NCI-H2196 treated with DMSO at 0.1 percent for 48 hours (cell line): ENCODE data around the gene TNFRSF25.

ENCODE experiments used
- DNase-seq: peaks from one replicate; lab custom pipeline; 2025; ENCODE audit not compliant: unreplicated experiment; lab: John Stamatoyannopoulos, UW

Gene TNFRSF25

DNA sequence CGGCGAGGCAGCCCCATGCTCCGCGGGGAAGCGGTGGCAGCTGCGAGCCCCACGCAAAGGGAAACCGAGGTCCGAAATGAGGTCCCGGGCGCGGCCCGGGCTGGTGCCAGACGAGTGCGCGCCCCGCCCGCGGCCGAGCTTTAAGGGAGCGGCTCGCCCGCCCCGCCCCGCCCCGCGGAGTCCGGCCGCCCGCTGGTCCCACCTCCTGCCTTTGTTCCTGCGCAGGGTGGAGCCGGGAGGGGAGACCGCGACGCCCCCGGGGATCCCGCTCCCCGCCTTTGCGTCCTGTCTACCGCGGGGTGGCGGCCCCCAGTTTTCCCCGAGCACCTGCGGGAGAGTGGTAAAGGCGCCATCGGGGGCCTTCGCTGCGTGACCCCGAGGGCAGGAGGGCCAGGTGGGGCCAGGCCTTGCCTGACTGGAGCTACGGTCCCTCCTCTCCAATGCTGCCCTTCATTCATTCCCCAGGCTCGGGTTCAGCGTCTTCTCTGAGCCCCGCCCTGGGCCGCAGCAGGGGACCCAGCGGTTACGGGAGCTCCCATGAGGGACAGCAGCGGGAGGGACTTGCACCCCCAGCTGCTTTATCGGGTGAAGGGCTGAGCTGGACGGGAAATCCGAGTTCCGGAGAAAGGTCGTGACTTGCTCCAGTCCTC, 46.0 kb downstream of the TNFRSF25 start, which contains the start of gene HES2:
Gene HES2 (minus strand): TSS at position 116 of the 650 bp plus-strand sequence. CDS start 99 bp downstream, at position 17.
- no peak for DNase-seq

DNA sequence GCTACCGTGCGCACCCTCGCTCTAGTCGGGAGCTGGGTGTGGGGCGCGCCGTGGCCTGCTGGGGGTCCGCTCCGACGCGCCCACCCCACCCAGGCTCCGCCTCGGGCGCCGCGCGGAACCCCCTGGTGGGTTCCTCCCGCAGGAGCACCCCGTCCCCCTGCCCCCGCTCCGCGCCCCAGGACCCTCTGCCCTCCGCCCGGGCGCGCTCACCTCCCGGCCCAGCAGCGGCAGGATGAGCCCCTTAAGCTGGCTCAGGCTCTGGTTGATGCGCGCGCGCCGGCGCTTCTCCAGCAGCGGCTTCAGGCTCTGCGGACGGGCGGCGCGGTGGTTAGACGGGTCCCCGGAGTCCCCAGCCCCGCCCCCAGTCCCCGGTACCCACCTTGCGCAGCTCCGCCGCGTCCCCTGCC, 46.6 kb downstream of the TNFRSF25 start:
- DNase-seq = no peak

DNA sequence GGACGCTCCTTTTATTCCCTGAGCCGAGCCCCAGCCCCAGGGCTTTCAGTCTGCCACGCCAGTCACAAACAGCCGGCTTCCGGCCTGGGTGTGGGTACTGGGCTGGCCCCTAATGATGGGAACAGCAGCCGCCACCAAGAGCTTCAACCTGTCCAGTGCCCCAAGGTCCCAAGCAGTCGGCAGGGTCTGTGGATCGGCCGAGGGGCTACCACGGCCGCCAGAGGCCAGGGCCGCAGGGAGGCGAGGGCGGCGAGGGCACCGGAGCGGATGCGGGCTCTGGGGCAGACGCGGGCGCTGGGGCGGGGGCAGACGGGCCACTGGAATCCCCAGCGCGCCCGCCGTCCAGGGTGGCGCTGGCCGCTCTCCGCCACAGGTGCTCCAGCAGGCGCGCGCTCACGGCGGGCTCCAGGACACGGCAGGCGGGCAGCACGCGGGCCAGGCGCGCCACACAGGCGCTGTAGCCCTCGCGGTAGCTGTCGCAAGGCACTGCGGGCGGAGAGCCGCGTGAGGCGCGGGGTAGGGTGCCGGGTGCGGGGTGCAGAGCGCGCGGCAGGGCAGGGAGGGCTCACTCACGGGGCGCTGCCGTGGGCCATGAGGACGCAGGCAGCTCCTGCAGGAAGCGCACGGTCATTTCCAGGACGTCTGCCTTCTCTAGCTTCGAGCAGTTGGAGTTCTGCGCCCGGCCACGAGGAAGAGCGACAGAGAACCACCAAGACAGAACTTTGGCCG, 47.1 kb downstream of the TNFRSF25 start:
- no peak for DNase-seq

DNA sequence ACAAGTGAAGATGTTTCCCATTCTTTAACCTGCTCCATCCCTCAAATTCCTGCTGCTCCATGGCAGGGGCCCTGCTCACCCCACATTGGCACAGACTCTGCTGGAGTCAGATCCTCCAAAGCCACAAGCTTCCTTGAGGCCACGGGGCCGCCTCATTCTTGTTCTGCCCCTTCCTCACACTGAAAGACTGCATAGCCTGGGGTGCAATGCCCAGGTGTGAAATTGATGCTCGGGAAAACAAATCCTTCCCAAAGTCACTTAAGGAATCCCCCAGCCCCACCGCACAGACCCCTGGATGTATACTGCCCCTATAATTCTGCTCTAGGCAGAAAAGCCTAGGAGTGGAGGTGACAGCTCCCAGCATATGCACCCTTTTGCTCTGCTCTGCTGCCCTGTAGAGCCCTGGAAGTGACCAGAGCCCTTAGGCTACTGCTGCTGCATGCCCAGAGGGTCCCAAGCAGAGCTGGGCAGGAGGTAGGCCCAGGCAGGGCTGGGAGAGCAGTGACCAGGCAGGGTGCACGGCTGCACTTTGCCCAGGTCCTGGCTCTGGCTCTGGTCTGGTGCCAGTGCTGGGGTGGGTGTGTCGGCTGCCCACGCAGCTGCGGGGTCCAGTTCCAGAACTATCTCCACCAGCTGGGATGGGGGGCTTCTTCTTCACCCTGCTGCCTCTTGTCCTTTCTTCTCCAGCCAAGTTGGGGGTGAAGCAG, 47.9 kb downstream of the TNFRSF25 start:
- no peak for DNase-seq

DNA sequence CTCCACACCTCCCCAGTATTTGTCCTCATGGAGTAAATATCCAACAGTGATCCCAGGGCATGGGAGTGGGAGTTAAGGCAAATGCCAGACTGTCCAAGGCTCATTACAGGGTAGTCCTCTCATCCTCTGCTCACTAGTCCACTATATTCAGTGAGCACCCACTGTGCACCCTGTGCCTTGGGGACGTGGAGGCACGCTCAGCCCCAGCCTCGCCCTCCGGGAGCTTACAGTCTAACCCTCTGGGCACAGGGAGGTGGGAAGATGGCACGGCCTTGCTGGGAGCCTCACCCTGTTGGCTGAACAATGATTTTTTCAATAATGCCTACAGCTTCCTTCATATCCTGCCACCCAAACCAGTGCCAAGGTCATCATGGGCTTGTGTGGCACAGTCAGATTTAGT, 49.1 kb downstream of the TNFRSF25 start:
- DNase-seq = no peak

DNA sequence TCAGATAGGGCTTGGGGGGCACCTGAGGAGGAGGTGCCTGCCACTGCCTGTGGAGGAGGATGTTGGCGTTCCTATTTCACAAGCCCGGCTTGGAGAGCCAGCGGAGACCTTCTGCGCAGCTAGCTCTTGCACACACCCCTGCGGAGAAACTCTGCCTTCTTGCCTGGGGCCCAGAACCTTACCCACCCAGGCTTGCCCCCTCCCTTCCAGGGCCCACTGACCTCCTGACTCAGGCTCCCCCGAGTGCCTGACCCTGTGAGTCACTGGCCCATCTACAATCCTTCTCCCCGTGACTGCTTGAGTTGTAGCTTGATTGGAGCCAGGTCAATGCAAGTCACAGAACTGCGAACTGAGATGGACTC, 49.7 kb downstream of the TNFRSF25 start:
- DNase-seq = no peak

DNA sequence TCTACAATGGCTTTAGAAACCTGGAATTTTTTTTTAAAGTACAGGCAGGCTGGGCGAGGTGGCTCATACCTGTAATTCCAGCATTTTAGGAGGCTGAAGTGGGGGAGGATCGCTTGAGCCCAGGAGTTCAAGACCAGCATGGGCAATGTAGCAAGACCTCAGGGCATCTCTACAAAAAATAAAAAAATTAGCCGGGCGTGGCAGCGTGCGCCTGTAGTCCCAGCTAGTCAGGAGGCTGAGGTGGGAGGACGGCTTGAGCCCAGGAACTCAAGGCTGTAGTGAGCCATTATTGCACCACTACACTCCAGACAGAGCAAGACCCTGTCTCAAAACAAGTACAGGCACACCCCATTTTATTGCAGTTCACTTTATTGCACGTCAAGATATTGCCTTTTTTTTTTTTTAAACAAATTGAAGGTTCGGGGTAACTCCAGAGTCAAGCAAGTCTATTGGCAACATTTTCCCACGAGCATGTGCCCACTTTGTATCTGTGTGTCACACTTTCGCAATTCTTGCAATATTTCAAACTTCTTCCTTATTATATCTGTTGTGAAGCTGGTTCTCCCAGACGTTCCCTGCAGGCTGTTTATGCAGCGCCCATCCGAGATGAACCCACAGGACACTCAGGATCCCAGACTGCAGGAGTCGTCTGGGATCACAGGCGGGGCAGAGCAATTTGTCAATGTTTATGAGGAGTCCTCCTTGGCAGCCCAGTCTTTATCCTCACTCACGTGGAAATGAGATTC, 50.9 kb downstream of the TNFRSF25 start:
- no peak for DNase-seq

DNA sequence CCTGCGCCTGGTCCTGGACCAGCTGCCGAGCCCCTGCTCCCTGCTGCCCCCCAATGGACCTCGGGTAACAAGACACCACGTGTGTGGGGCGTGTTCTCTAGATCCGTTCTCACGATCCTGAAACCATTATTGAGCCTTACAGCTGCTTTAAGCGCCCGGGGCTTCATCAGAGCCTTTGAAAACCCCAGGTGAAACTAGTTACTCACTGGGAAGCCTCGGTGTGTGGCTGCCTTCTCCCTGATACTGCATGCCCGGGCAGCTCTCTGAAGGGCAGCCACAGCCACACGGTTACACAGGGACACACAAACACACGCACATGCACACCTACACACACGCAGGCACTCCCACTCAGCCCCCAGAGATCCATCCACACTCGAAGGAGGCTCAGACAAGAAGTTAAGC, 51.5 kb downstream of the TNFRSF25 start:
- no peak for DNase-seq

DNA sequence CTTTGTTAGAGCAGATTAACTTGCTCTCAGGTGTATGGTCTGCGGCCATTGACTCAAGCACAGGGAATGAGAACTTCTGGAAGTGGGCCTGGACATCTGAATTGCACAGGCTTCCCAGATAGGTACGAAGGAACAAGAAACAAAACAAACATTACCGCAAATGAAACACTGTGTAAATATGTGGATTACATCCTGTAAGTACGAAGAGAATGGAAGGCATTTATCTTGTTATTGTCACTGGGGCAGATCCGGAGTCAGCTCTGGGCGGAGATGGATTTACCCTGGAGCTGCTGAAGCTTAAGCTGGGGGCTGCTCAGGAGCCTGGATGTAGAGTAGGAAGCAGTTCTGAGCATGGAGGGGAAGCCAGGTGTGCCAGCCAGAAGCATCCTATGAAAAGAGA, 53.1 kb downstream of the TNFRSF25 start:
- peak; percentile 35 for DNase-seq
